ENCODE results near the gene NEDD8.
"Not testable (repeated sequence)": the region's sequence is repeated elsewhere in the genome, so short reads cannot be mapped to it uniquely, and the experiment has no call there.

Gene NEDD8

DNA sequence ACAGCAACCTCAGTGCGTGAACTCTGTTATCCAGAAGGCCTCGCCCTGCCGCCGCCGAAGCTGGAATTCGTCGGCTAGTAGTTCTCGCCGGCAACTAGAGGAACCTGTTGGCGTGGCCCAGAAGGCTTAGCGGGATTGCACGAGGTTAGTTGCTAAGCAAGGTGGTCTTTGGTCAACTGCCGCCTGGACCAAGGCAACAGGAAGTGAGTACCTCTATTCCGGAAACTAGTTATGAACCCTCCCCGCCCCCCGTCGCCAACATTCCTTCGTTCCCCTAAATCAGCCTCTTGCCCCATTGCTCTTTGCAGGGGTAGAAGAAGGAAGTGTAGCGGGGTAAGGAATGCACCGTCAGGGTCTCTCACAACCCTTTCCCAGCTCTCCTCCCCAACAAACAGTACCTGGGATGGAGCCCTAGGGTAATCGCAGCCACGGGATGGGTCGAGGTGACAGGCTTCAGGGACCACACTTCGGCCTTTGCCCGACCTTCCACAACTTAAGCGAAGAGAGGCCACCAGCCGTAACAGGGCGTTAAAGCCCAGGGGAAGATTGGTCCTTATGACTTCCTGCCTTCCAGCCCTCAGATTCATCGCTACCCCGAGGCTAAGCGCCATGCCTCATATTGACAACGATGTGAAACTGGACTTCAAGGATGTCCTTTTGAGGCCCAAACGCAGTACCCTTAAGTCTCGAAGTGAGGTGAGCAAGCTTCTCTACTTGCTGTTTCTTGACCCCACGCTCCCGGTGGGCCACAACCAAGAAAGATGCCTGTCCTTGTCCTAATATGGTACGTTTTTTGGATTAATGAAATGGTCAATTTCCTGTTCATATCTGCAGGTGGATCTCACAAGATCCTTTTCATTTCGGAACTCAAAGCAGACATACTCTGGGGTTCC is 724 bp upstream of the NEDD8 start, which contains the start of gene GMPR2:
GMPR2 (plus strand) TSS at position 285 of the 893 bp plus-strand sequence; CDS start at position 610, 325 bp downstream.
- DNase-seq (ENCODE audit: extremely low spot score), result no peak
- ChIA-PET CTCF (interaction anchor here (0.6 kb wide), 1 partner anchor 14 kb away, joined by 3 read pairs; no protein-coding TSS in a partner anchor), POLR2A (interaction anchor here (0.6 to 2.3 kb wide), 4 partner anchors 9 to 86 kb away, joined by 3 to 13 read pairs (median 4); partner anchors contain the start of genes CHMP4A, PSME2, RNF31 and TINF2)
- TF ChIP-seq ZNF384 (IDR thresholded peaks at IDR 0.05) (no peak), L3MBTL2 (conservative IDR thresholded peaks at IDR 0.05) (peak; percentile 79), ARNT (IDR thresholded peaks at IDR 0.05) (no peak), ELF4 (IDR thresholded peaks at IDR 0.05) (peak; percentile 15; the same call in 1 of the 2 replicates)

GRCh38 chr14:24231263-24232120 is 675 bp downstream of the NEDD8 start:
- CTCF ChIA-PET, result no interaction called here
- no peak for DNase-seq (ENCODE audit: extremely low spot score)
- TF ChIP-seq LEF1 (IDR thresholded peaks at IDR 0.05; ENCODE audit: borderline replicate concordance) (no peak), BHLHE40 (IDR thresholded peaks at IDR 0.05; ENCODE audit: borderline replicate concordance) (no peak), SUZ12 (IDR thresholded peaks at IDR 0.05) (no peak), FOXA1 (IDR thresholded peaks at IDR 0.05) (no peak), FOXK2 (IDR thresholded peaks at IDR 0.05) (no peak), TARDBP (IDR thresholded peaks at IDR 0.05) (no peak), HDGF (IDR thresholded peaks at IDR 0.05; ENCODE audit: borderline replicate concordance) (no peak), ZNF384 (IDR thresholded peaks at IDR 0.05) (no peak), ELF4 (IDR thresholded peaks at IDR 0.05) (no peak), SP1 (IDR thresholded peaks at IDR 0.05) (no peak), CTBP1 (IDR thresholded peaks at IDR 0.05; ENCODE audit: borderline replicate concordance) (no peak), L3MBTL2 (conservative IDR thresholded peaks at IDR 0.05) (no peak)
- POLR2A ChIA-PET, result interaction anchor here (1.0 to 1.4 kb wide), 2 partner anchors 11 to 18 kb away, joined by 4 to 8 read pairs; partner anchors contain the start of genes CHMP4A and TINF2

GRCh38 chr14:24228902-24229301 is 3.3 kb downstream of the NEDD8 start:
- TF ChIP-seq SUZ12 (IDR thresholded peaks at IDR 0.05) (no peak), ZNF384 (IDR thresholded peaks at IDR 0.05) (no peak), HDGF (IDR thresholded peaks at IDR 0.05; ENCODE audit: borderline replicate concordance) (no peak), FOXA1 (IDR thresholded peaks at IDR 0.05) (no peak), CTBP1 (IDR thresholded peaks at IDR 0.05; ENCODE audit: borderline replicate concordance) (no peak), ARNT (IDR thresholded peaks at IDR 0.05) (no peak), FOXK2 (IDR thresholded peaks at IDR 0.05) (no peak)
- POLR2A ChIA-PET, result interaction anchor here (1.6 to 2.3 kb wide), 2 partner anchors 13 to 16 kb away, joined by 6 to 9 read pairs; partner anchors contain the start of genes CHMP4A and TINF2
- DNase-seq (ENCODE audit: extremely low spot score), result no peak
- CTCF ChIA-PET, result no interaction called here

DNA sequence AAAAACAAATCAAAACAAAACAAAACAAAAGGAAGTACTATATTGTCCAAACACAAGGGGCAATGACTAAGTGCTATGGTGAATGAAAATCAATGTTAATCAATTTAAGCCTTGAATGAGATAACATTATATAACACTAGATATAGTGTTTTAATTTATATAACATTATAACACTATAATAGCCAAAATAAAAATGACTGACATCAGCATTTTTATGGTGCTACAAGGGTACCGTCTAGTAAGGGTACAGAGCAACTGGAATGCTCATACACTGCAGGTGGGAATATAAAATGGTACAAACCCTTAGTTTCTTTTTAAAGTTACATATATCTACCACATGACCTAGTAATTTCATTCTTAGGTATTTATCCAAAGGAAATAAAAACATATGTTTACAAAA is 5.7 kb downstream of the NEDD8 start:
- ChIA-PET POLR2A (interaction anchor here (2.3 kb wide), 1 partner anchor 15 kb away, joined by 9 read pairs; the partner anchor contains the start of gene TINF2), CTCF (no interaction called here)
- no peak for TF ChIP-seq FOXA1 (IDR thresholded peaks at IDR 0.05)
- TF ChIP-seq ZNF384 (IDR thresholded peaks at IDR 0.05), result no peak
- TF ChIP-seq FOXM1 (IDR thresholded peaks at IDR 0.05; ENCODE audit: borderline replicate concordance), result no peak
- TF ChIP-seq SP1 (IDR thresholded peaks at IDR 0.05), result no peak
- no peak for TF ChIP-seq NFRKB (IDR thresholded peaks at IDR 0.05)
- TF ChIP-seq HDGF (IDR thresholded peaks at IDR 0.05; ENCODE audit: borderline replicate concordance), result no peak
- TF ChIP-seq LEF1 (IDR thresholded peaks at IDR 0.05; ENCODE audit: borderline replicate concordance), result no peak
- TF ChIP-seq L3MBTL2 (conservative IDR thresholded peaks at IDR 0.05), result no peak
- TF ChIP-seq ARNT (IDR thresholded peaks at IDR 0.05), result no peak
- TF ChIP-seq, protein P1, sequence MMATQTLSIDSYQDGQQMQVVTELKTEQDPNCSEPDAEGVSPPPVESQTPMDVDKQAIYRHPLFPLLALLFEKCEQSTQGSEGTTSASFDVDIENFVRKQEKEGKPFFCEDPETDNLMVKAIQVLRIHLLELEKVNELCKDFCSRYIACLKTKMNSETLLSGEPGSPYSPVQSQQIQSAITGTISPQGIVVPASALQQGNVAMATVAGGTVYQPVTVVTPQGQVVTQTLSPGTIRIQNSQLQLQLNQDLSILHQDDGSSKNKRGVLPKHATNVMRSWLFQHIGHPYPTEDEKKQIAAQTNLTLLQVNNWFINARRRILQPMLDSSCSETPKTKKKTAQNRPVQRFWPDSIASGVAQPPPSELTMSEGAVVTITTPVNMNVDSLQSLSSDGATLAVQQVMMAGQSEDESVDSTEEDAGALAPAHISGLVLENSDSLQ (IDR thresholded peaks at IDR 0.05), result no peak
- no peak for TF ChIP-seq ELF4 (IDR thresholded peaks at IDR 0.05)
- no peak for TF ChIP-seq TARDBP (IDR thresholded peaks at IDR 0.05)
- TF ChIP-seq SUZ12 (IDR thresholded peaks at IDR 0.05), result no peak
- no peak for TF ChIP-seq FOXK2 (IDR thresholded peaks at IDR 0.05)
- TF ChIP-seq BHLHE40 (IDR thresholded peaks at IDR 0.05; ENCODE audit: borderline replicate concordance), result no peak
- no peak for TF ChIP-seq CTBP1 (IDR thresholded peaks at IDR 0.05; ENCODE audit: borderline replicate concordance)
- DNase-seq (ENCODE audit: extremely low spot score), result no peak

DNA sequence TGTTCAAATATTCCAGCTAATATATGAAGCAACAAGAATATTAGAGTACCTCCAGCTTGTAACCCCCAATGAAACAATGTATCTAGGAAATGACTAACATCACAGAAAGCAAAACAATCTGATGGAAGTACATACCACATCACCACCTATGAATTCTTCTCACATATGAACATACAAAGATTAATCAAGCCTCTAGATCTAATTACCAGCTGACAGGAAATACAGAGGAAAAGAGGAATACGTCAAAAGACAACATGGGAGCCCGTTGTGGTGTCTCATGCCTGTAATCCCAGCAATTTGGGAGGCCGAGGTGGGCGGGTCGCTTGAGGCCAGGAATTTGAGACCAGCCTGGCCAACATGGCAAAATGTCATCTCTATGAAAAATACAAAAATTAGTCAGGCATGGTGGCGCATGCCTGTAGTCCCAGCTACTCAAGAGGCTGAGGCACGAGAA is 7.5 kb downstream of the NEDD8 start:
- DNase-seq (ENCODE audit: extremely low spot score), result no peak
- no peak for TF ChIP-seq FOXA1 (IDR thresholded peaks at IDR 0.05)
- no peak for TF ChIP-seq SUZ12 (IDR thresholded peaks at IDR 0.05)
- no peak for TF ChIP-seq L3MBTL2 (conservative IDR thresholded peaks at IDR 0.05)
- TF ChIP-seq HDGF (IDR thresholded peaks at IDR 0.05; ENCODE audit: borderline replicate concordance), result no peak
- TF ChIP-seq ELF4 (IDR thresholded peaks at IDR 0.05), result no peak
- no peak for TF ChIP-seq CTBP1 (IDR thresholded peaks at IDR 0.05; ENCODE audit: borderline replicate concordance)
- TF ChIP-seq FOXK2 (IDR thresholded peaks at IDR 0.05), result no peak
- no peak for TF ChIP-seq SP1 (IDR thresholded peaks at IDR 0.05)
- no peak for TF ChIP-seq TARDBP (IDR thresholded peaks at IDR 0.05)
- no peak for TF ChIP-seq BHLHE40 (IDR thresholded peaks at IDR 0.05; ENCODE audit: borderline replicate concordance)
- no peak for TF ChIP-seq ZNF384 (IDR thresholded peaks at IDR 0.05)
- no peak for TF ChIP-seq NFRKB (IDR thresholded peaks at IDR 0.05)
- no peak for TF ChIP-seq LEF1 (IDR thresholded peaks at IDR 0.05; ENCODE audit: borderline replicate concordance)
- no peak for TF ChIP-seq ARNT (IDR thresholded peaks at IDR 0.05)
- ChIA-PET CTCF (interaction anchor here (1.6 kb wide), 1 partner anchor 9 kb away, joined by 5 read pairs; the partner anchor contains the start of gene MDP1), POLR2A (no interaction called here)

GRCh38 chr14:24222987-24223386 is 9.2 kb downstream of the NEDD8 start:
- CTCF ChIA-PET; DNase-seq (ENCODE audit: extremely low spot score): not testable (repeated sequence)
- POLR2A ChIA-PET, result interaction anchor here (1.3 kb wide), 1 partner anchor 14 kb away, joined by 3 read pairs; no protein-coding TSS in a partner anchor
